ENCODE data around the gene ZNF140. TPM values are rescaled to one million over a fixed set of nuclear protein-coding genes. Genes with fewer than 3 reads are reported as not detected.

Gene ZNF140
- 9.0 to 11.3 TPM (median 10.0 TPM) in 5 replicates for total RNA-seq (2022; extraction: Qiagen RNA extraction; ENCODE audit: low read depth)

GRCh38 chr12:133080368-133081158, at the start of gene ZNF140:
TSS of gene ZNF140 (plus strand) at chr12:133080923. CDS start at chr12:133081321, 398 bp downstream.

GRCh38 chr12:133037207-133038005, 43.3 kb upstream of the ZNF140 start, which contains the start of gene ZNF84:
TSS of gene ZNF84 (plus strand) at chr12:133037509. CDS start at chr12:133041468, 3,959 bp downstream.

GRCh38 chr12:133130038-133130807, 49.5 kb downstream of the ZNF140 start, which contains the start of the genes ZNF10 and ZNF891:
TSS of gene ZNF10 (plus strand) at chr12:133130627. CDS start at chr12:133144493, 13,866 bp downstream.
TSS of gene ZNF891 (minus strand) at chr12:133130274. CDS start at chr12:133121918, 8,356 bp downstream.

Other genes with a start within 250 kb of the ZNF140 start
- 18.7 to 23.6 TPM (median 22.3 TPM) in 5 replicates for gene CHFR, start 193.3 kb upstream of the ZNF140 start, total RNA-seq (2022; extraction: Qiagen RNA extraction; ENCODE audit: low read depth)
- gene ZNF605, start 124.6 kb upstream of the ZNF140 start, total RNA-seq (2022; extraction: Qiagen RNA extraction; ENCODE audit: low read depth), result 3.4 to 5.0 TPM (median 3.9 TPM) in 5 replicates
- gene ZNF26, start 94.6 kb upstream of the ZNF140 start, total RNA-seq (2022; extraction: Qiagen RNA extraction; ENCODE audit: low read depth), result 7.4 to 12.0 TPM (median 7.9 TPM) in 5 replicates
- gene ZNF84, start 43.4 kb upstream of the ZNF140 start, total RNA-seq (2022; extraction: Qiagen RNA extraction; ENCODE audit: low read depth), result 12.1 to 14.2 TPM (median 13.2 TPM) in 5 replicates
- 0.32 to 0.55 TPM (median 0.47 TPM) in 5 replicates for gene ZNF891, start 49.4 kb downstream of the ZNF140 start, total RNA-seq (2022; extraction: Qiagen RNA extraction; ENCODE audit: low read depth)
- gene ZNF10, start 49.7 kb downstream of the ZNF140 start, total RNA-seq (2022; extraction: Qiagen RNA extraction; ENCODE audit: low read depth), result 0.85 to 2.8 TPM (median 1.4 TPM) in 5 replicates
- 11.4 to 18.0 TPM (median 11.9 TPM) in 5 replicates for gene ZNF268, start 100.6 kb downstream of the ZNF140 start, total RNA-seq (2022; extraction: Qiagen RNA extraction; ENCODE audit: low read depth)
- gene ANHX, start 155.0 kb downstream of the ZNF140 start, total RNA-seq (2022; extraction: Qiagen RNA extraction; ENCODE audit: low read depth), result not detected in 5 replicates